BJ (cell line): ENCODE data around the gene CDH23. TPM values are rescaled to one million over a fixed set of nuclear protein-coding genes. Genes with fewer than 3 reads are reported as not detected.

Source experiments
- CTCF ChIA-PET: fragments of 350-600 bp; formaldehyde crosslinking; extraction: SDS; loops from one replicate; lab custom pipeline; 2021; ENCODE audit warnings: antibody characterized with exemption, inconsistent platforms; lab: Yijun Ruan, JAX
- POLR2A ChIA-PET: fragments of 300-600 bp; sonication (Branson Sonifier 250); formaldehyde crosslinking; extraction: SDS; loops from one replicate; lab custom pipeline; 2021; ENCODE audit warnings: antibody characterized with exemption; lab: Charles Lee
- DNase-seq: peaks from one replicate; pipeline ENCODE4 v3.0.0-alpha.2; 2011; ENCODE audit warnings: low read depth
- H3K27me3 ChIP-seq: 2 replicates; pipeline ENCODE4 v1.6.0; 2011; ENCODE audit warnings: low read length; ENCODE audit not compliant: control insufficient read depth, insufficient read depth
- H3K36me3 ChIP-seq: 2 replicates; pipeline ENCODE4 v1.5.1; 2011; ENCODE audit warnings: low read length; ENCODE audit not compliant: control insufficient read depth, insufficient read depth
- H3K4me3 ChIP-seq: 2 replicates; pipeline ENCODE4 v1.5.1; 2011; ENCODE audit warnings: low read depth, mild to moderate bottlenecking, control low read depth, low read length
- polyA plus RNA-seq: library from polyadenylated mRNA; depleted of rRNA; stranded (reverse); fragments of >200 nt; gene quantifications from 2 replicates; pipeline ENCODE4 v1.2.3, GENCODE V29; 2011
- TF ChIP-seq, protein P1 (sequence below): IDR thresholded peaks from 2 replicates; pipeline ENCODE4 v1.5.1; 2011; ENCODE audit warnings: low read depth, mild to moderate bottlenecking, control low read depth, inconsistent platforms, low read length, moderate library complexity; ENCODE audit not compliant: insufficient read depth

CDH23 gene
- polyA plus RNA-seq, 1 experiment = 0.05 TPM

DNA sequence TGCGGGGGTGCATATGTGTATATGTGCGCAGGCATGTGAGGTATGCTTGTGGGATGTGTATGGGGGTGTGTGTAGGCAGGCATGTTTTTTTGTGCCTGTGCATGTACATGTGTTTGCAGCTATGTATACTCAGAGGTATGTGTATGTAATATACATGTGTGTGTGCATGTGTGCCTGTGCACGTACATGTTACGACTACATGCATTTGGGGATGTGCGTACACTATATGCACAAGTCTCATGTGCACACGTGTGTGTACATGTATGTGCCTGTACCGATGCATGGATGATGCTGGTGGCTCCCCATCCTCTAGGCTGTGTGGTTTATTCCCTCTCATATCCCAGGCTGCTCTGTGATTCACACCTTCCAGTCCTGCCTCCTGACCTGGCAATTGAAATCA is 253.7 kb downstream of the CDH23 start:
- ChIA-PET POLR2A (no interaction called here), CTCF (no interaction called here)
- Histone ChIP-seq H3K4me3 (no peak overlapping the region), H3K36me3 (no peaks in the 10 kb centered on the region), H3K27me3 (peaks cover 6% of the 10 kb centered on the region)
- DNase-seq = no peak
- TF ChIP-seq, protein P1, sequence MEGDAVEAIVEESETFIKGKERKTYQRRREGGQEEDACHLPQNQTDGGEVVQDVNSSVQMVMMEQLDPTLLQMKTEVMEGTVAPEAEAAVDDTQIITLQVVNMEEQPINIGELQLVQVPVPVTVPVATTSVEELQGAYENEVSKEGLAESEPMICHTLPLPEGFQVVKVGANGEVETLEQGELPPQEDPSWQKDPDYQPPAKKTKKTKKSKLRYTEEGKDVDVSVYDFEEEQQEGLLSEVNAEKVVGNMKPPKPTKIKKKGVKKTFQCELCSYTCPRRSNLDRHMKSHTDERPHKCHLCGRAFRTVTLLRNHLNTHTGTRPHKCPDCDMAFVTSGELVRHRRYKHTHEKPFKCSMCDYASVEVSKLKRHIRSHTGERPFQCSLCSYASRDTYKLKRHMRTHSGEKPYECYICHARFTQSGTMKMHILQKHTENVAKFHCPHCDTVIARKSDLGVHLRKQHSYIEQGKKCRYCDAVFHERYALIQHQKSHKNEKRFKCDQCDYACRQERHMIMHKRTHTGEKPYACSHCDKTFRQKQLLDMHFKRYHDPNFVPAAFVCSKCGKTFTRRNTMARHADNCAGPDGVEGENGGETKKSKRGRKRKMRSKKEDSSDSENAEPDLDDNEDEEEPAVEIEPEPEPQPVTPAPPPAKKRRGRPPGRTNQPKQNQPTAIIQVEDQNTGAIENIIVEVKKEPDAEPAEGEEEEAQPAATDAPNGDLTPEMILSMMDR = no peak

DNA sequence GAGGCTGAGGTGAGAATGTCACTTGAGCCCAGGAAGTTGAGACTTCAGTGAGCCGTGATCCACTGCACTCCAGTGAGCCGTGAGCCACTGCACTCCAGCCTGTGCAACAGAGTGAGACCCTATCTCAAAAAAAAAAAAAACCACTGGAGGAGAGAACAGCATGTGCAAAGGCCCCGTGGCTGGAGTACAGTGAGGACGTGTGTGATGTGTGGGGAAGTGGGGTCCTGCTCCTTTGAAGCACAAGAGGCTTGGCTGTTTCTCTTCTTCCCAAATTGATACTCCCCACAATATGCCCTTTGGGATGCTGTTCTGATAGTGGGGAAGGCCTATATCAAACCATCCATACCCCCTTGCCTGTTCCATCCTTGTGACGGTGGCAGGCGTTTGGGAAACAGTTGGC is 254.7 kb downstream of the CDH23 start:
- Histone ChIP-seq H3K4me3 (no peak overlapping the region), H3K27me3 (peaks cover 6% of the 10 kb centered on the region), H3K36me3 (no peaks in the 10 kb centered on the region)
- TF ChIP-seq, protein P1 = no peak
- DNase-seq = no peak
- POLR2A ChIA-PET = no interaction called here
- CTCF ChIA-PET = interaction anchor here (0.6 kb wide), 1 partner anchor 68 kb away, joined by 3 read pairs; no protein-coding TSS in a partner anchor

DNA sequence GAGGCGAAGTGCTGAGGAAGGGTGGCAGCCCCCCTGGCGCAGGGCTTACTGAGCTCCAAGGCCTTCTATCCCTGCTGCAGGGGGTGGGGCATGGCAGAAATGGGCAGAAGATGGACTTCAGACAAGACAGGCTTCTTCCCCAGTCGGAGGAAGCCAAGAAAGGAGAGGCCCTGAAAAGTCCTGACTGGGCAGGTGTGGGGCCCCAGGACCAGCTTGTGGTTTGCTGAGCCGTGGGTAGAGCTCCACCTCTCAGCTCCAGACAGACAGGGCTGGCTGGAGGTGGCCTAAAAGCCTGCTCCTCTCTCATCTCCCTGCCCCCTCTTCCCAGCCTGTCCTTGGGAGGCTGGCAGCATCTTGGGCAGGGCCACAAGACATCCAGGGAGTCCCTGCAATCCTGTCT is 255.2 kb downstream of the CDH23 start:
- Histone ChIP-seq H3K36me3 (no peaks in the 10 kb centered on the region), H3K27me3 (peaks cover 6% of the 10 kb centered on the region), H3K4me3 (no peak overlapping the region)
- TF ChIP-seq, protein P1 = no peak
- POLR2A ChIA-PET = no interaction called here
- CTCF ChIA-PET = interaction anchor here (0.6 kb wide), 1 partner anchor 67 kb away, joined by 3 read pairs; no protein-coding TSS in a partner anchor
- no peak for DNase-seq

DNA sequence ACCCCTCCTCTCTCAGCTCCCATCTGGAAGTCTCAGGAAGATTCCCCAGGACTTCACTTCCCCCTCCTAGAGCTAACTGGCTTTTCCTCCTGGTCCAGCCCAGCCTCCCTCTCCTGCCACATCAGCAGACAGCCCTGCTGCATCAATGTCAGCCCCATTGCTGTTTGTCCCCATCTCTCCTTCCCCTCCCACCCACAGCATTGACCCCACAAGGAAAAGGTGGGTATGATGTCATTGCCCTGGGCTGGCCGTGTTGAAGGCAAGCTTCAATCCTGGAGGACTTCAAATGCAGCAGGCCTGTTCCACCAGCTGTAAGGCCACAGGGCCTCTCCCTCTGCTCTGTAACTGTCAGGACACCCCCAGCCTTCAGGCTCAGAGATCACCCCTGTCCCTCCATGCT is 256.3 kb downstream of the CDH23 start:
- no peak overlapping the region for H3K4me3 ChIP-seq
- peaks cover 6% of the 10 kb centered on the region for H3K27me3 ChIP-seq
- DNase-seq = no peak
- CTCF ChIA-PET = no interaction called here
- POLR2A ChIA-PET = no interaction called here
- no peaks in the 10 kb centered on the region for H3K36me3 ChIP-seq
- TF ChIP-seq, protein P1 = no peak

DNA sequence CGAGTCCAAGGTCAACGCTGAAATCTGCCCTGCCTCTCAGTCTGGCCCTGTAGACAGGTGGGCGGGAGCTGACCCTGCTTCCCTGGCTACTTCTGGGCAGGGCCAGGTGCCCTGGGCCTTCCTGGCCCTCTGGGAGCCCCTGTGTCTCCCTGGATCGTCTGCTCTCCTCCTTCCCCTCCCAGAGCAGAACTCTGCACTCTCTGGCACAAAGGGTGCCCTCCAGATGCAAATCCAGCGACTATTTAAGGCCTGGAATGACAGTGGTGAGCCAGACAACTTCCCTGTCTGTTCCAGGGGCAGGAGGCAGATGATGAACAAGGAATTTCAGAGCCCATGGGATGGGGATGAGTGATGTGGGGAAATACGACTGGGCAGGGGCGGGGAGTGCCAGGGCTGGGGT is 259.5 kb downstream of the CDH23 start:
- Histone ChIP-seq H3K27me3 (peaks cover 8% of the 10 kb centered on the region), H3K36me3 (no peaks in the 10 kb centered on the region), H3K4me3 (no peak overlapping the region)
- DNase-seq = no peak
- POLR2A ChIA-PET = no interaction called here
- CTCF ChIA-PET = no interaction called here
- TF ChIP-seq, protein P1 = no peak
